ENCODE measurements around the gene LSP1. TPM values are rescaled to one million over a fixed set of nuclear protein-coding genes. Genes with fewer than 3 reads are reported as not detected.

Gene LSP1
- polyA plus RNA-seq, 4 donors: 4.5 to 45.1 (median 22.3) TPM

- no peak overlapping the region for H3K4me3 ChIP-seq (ENCODE audit: low read depth in 1 of 3, low read length in 3 of 3)
- WGBS, 3 donors: 36 to 56% (median 52%) methylated on average over 32 to 33 of the region's 33 CpGs
- no peak for FAIRE-seq
- peak in 1 of 2 donors; percentile 38 for DNase-seq
- H3K4me1 ChIP-seq (ENCODE audit: control insufficient read depth in 3 of 3, insufficient read depth in 2 of 3, low read depth in 1 of 3, low read length in 2 of 3): peaks cover 0 to 39% (median 0%) of the 10 kb centered on the region in 3 donors
- peak overlapping the region in 2 of 3 donors; percentile 63 to 74 for H3K27ac ChIP-seq (ENCODE audit: low read depth in 1 of 3, low read length in 2 of 3)
- H3K9me3 ChIP-seq (ENCODE audit: control insufficient read depth in 2 of 2, insufficient read depth in 1 of 2, low read depth in 1 of 2, low read length in 1 of 2): no peaks in the 10 kb centered on the region
- no peaks in the 10 kb centered on the region for H3K27me3 ChIP-seq (ENCODE audit: control insufficient read depth in 3 of 3, insufficient read depth in 3 of 3, low read length in 3 of 3)
- H3K36me3 ChIP-seq (ENCODE audit: control insufficient read depth in 3 of 3, insufficient read depth in 2 of 3, low read depth in 1 of 3, low read length in 3 of 3): no peaks in the 10 kb centered on the region
Measured at GRCh38 chr11:1877211-1878136, 24.6 kb downstream of the LSP1 start.

- FAIRE-seq (no peak), DNase-seq (no peak)
- Histone ChIP-seq H3K4me3 (ENCODE audit: low read depth in 1 of 3, low read length in 3 of 3) (no peak overlapping the region), H3K4me1 (ENCODE audit: control insufficient read depth in 3 of 3, insufficient read depth in 2 of 3, low read depth in 1 of 3, low read length in 2 of 3) (peaks cover 0 to 43% (median 0%) of the 10 kb centered on the region in 3 donors), H3K36me3 (ENCODE audit: control insufficient read depth in 3 of 3, insufficient read depth in 2 of 3, low read depth in 1 of 3, low read length in 3 of 3) (peaks cover 0 to 5% (median 0%) of the 10 kb centered on the region in 3 donors), H3K9me3 (ENCODE audit: control insufficient read depth in 2 of 2, insufficient read depth in 1 of 2, low read depth in 1 of 2, low read length in 1 of 2) (no peaks in the 10 kb centered on the region), H3K27me3 (ENCODE audit: control insufficient read depth in 3 of 3, insufficient read depth in 3 of 3, low read length in 3 of 3) (no peaks in the 10 kb centered on the region), H3K27ac (ENCODE audit: low read depth in 1 of 3, low read length in 2 of 3) (peak overlapping the region in 2 of 3 donors; percentile 63 to 74)
- WGBS, 3 donors: 82 to 89% (median 85%) methylated on average over 27 to 30 of the region's 30 CpGs
Measured at GRCh38 chr11:1878137-1879031, 25.5 kb downstream of the LSP1 start.

DNA sequence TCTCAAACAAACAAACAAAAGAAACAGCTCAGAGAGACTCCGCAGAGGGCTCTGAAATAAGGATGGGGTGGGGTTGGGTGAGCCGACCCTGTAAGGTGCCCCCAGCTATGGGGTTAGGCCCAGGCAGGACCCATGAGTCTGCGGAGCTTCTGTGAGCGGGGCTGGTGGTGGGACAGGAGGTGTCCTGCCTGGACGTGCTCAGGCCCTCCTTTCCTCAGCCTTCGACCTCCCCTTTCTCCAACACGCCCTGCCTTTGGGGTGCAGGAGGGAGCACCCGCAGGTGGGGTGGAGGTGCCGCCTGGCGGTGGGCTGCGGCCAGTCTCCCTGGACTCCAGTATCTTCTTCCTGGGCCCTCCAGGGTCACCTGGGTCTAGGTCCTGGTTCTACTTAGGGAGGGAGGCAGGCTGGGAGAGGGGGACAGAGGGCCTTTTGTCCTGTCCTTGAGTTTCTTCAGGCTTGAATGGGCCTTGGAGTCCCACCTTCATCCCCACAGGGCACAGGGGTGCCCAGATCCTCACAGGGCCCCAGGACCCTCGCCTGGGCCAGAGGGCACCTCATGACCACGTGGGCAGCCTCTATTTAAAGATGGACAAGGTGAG, 26.6 kb downstream of the LSP1 start:
- H3K27ac ChIP-seq (ENCODE audit: low read depth in 1 of 3, low read length in 2 of 3): peak overlapping the region in 1 of 3 donors; percentile 33
- H3K4me3 ChIP-seq (ENCODE audit: low read depth in 1 of 3, low read length in 3 of 3): no peak overlapping the region
- FAIRE-seq: no peak
- H3K4me1 ChIP-seq (ENCODE audit: control insufficient read depth in 3 of 3, insufficient read depth in 2 of 3, low read depth in 1 of 3, low read length in 2 of 3): peaks cover 0 to 43% (median 0%) of the 10 kb centered on the region in 3 donors
- no peaks in the 10 kb centered on the region for H3K9me3 ChIP-seq (ENCODE audit: control insufficient read depth in 2 of 2, insufficient read depth in 1 of 2, low read depth in 1 of 2, low read length in 1 of 2)
- no peak for DNase-seq
- H3K36me3 ChIP-seq (ENCODE audit: control insufficient read depth in 3 of 3, insufficient read depth in 2 of 3, low read depth in 1 of 3, low read length in 3 of 3): peaks cover 0 to 7% (median 0%) of the 10 kb centered on the region in 3 donors
- 69 to 89% (median 84%) methylated on average over 12 to 13 of the region's 13 CpGs for WGBS, 3 donors
- H3K27me3 ChIP-seq (ENCODE audit: control insufficient read depth in 3 of 3, insufficient read depth in 3 of 3, low read length in 3 of 3): no peaks in the 10 kb centered on the region

DNA sequence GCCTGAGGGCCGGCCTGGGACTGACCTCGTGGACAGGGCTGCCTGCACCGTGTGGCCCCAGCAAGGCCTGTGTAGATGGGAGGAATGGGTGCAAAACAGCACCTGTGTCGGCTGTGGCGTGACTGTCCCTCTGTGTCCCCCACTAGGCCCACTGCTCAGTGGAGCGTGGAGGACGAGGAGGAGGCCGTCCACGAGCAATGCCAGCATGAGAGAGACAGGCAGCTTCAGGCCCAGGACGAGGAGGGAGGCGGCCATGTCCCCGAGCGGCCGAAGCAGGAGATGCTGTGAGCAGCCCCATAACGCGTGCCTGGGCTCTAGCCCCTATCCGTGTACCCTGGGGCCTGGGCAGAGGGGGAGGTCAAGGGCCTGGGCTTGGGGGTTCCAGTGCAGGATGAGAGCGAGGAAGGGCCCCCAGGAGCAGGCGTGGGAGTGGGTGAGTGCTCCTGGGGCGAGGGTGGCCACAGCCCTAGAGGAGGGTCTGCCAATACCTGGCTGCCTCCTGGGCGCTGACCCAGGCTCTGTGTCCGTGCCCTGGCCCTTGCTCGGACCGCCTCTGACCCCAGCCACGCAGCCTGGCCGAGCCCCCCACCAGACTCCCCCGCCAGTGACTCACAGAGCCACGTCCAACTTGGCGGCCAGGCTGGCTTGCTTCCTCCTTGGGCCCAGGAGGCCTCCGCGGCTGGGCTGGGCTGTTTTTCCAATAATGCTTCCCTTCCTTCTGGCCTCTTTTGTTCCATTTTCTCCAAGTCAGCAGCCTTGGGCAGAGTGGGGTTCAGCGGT, 27.2 kb downstream of the LSP1 start:
- peak overlapping the region in 2 of 3 donors; percentile 46 to 60 for H3K27ac ChIP-seq (ENCODE audit: low read depth in 1 of 3, low read length in 2 of 3)
- H3K4me1 ChIP-seq (ENCODE audit: control insufficient read depth in 3 of 3, insufficient read depth in 2 of 3, low read depth in 1 of 3, low read length in 2 of 3): peaks cover 0 to 43% (median 0%) of the 10 kb centered on the region in 3 donors
- WGBS, 3 donors: 67 to 78% (median 77%) methylated on average over 28 to 32 of the region's 32 CpGs
- H3K9me3 ChIP-seq (ENCODE audit: control insufficient read depth in 2 of 2, insufficient read depth in 1 of 2, low read depth in 1 of 2, low read length in 1 of 2): no peaks in the 10 kb centered on the region
- DNase-seq: no peak
- H3K4me3 ChIP-seq (ENCODE audit: low read depth in 1 of 3, low read length in 3 of 3): no peak overlapping the region
- H3K27me3 ChIP-seq (ENCODE audit: control insufficient read depth in 3 of 3, insufficient read depth in 3 of 3, low read length in 3 of 3): no peaks in the 10 kb centered on the region
- peaks cover 0 to 7% (median 0%) of the 10 kb centered on the region in 3 donors for H3K36me3 ChIP-seq (ENCODE audit: control insufficient read depth in 3 of 3, insufficient read depth in 2 of 3, low read depth in 1 of 3, low read length in 3 of 3)
- FAIRE-seq: no peak

DNA sequence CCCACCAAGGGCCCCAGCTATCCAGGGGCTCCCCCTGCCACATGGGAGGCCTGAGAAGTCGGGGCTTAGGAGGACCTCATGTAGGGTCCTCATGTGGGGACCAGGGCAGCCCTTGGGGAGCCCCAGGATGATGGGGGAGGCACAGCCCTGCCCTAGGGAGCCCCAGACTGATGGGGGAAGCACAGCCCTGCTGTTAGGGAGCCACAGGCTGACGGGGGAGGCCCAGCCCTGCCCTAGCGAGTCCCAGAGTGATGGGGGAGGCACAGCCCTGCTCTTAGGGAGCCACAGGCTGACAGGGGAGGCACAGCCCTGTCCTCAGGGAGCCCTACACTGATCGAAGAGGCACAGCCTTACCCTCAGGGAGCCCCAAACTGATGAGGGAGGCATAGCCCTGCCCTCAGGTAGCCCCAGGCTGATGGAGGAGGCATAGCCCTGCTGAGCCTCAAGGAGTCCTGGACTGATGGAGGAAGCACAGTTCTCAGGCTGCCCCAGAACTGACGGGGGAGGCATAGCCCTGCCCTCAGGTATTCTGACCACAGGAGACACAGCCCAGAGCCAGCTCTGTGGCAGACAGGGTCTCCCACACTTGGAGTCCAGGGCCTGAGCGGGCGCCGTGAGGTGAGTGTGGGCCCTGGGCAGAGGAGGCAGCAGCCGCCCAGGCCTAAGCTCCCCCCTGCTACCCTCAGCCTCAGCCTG, 28.0 kb downstream of the LSP1 start:
- Histone ChIP-seq H3K4me3 (ENCODE audit: low read depth in 1 of 3, low read length in 3 of 3) (no peak overlapping the region), H3K9me3 (ENCODE audit: control insufficient read depth in 2 of 2, insufficient read depth in 1 of 2, low read depth in 1 of 2, low read length in 1 of 2) (no peaks in the 10 kb centered on the region), H3K36me3 (ENCODE audit: control insufficient read depth in 3 of 3, insufficient read depth in 2 of 3, low read depth in 1 of 3, low read length in 3 of 3) (peaks cover 0 to 7% (median 0%) of the 10 kb centered on the region in 3 donors), H3K27ac (ENCODE audit: low read depth in 1 of 3, low read length in 2 of 3) (peak overlapping the region in 2 of 3 donors; percentile 46 to 60), H3K4me1 (ENCODE audit: control insufficient read depth in 3 of 3, insufficient read depth in 2 of 3, low read depth in 1 of 3, low read length in 2 of 3) (peaks cover 0 to 43% (median 0%) of the 10 kb centered on the region in 3 donors), H3K27me3 (ENCODE audit: control insufficient read depth in 3 of 3, insufficient read depth in 3 of 3, low read length in 3 of 3) (no peaks in the 10 kb centered on the region)
- 64 to 75% (median 70%) methylated on average over 8 to 9 of the region's 9 CpGs for WGBS, 3 donors
- DNase-seq (no peak), FAIRE-seq (no peak)

- H3K4me1 ChIP-seq (ENCODE audit: control insufficient read depth in 3 of 3, insufficient read depth in 2 of 3, low read depth in 1 of 3, low read length in 2 of 3): peaks cover 0 to 35% (median 0%) of the 10 kb centered on the region in 3 donors
- no peaks in the 10 kb centered on the region for H3K9me3 ChIP-seq (ENCODE audit: control insufficient read depth in 2 of 2, insufficient read depth in 1 of 2, low read depth in 1 of 2, low read length in 1 of 2)
- peak overlapping the region in 2 of 3 donors; percentile 46 to 60 for H3K27ac ChIP-seq (ENCODE audit: low read depth in 1 of 3, low read length in 2 of 3)
- FAIRE-seq (no peak), DNase-seq (no peak)
- H3K27me3 ChIP-seq (ENCODE audit: control insufficient read depth in 3 of 3, insufficient read depth in 3 of 3, low read length in 3 of 3): no peaks in the 10 kb centered on the region
- no peak overlapping the region for H3K4me3 ChIP-seq (ENCODE audit: low read depth in 1 of 3, low read length in 3 of 3)
- H3K36me3 ChIP-seq (ENCODE audit: control insufficient read depth in 3 of 3, insufficient read depth in 2 of 3, low read depth in 1 of 3, low read length in 3 of 3): peaks cover 0 to 7% (median 0%) of the 10 kb centered on the region in 3 donors
- WGBS, 3 donors: 66 to 71% (median 70%) methylated on average over 36 to 43 of the region's 43 CpGs
Measured at GRCh38 chr11:1881442-1882264, 28.8 kb downstream of the LSP1 start.

Measured in small intestine (tissue), 7 donors.